ENCODE results near the gene CELSR1.

CELSR1 gene

DNA sequence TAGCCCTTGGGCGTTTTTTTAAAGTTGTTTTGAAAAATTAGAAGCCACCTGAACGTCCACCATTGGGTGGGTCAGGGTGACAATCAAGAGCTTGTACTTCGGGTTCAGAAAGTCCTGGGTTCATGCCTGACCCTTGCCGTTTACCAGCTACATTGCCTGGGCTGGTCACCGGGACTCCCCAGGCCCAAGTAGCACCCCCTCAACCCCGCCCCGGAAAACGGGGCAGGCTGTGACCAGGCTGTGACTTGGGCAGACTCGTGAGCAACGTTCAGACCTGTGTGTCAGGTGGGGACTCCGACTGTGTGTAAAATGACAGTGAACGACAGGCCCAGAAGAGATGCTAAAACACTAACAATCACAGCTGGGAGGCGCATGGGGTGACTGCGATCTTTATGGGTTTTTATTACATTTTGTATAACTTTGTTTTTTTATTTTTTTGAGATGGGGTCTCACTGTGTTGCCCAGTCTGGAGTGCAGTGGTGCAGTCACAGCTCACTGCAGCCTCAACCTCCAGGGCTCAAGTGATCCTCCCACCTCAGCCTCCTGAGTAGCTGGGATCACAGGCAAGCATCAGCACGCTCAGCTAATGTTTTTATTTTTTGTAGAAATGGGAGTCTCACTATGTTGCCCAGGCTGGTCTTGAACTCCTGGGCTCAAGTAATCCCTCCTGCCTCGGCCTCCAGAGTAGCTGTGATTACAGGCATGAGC is 145.1 kb downstream of the CELSR1 start:
- DNase-seq, result no peak

DNA sequence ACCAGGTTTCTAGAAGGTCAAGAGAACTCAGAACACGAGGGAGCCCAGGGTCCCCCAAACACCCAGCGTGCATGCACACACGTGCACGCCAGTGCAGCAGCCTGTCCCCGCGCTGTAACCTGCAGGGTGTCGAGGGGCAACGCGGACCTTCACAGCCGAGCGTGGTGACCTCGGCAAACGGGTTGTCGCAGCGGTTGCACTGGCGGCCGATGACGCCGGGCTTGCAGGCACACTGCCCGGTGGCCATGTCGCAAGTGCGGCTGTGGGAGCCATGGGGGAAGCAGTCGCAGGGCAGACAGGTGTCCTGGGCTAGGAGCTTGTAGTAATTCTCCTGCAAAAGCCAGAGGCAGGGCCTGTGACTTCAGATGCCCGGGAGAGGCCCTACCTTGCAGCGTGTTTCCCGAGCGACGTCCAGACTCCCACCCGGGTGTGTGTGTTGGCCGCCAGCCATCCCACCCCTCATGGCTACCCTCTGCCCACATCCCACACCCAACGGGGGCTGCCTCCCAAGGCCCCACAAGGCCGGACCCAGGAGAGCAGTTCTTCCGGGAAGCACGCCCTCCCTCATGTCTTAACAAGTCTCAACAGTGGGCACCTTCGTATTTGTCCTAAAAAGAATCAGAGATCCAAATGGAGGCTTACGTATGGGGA is 145.8 kb downstream of the CELSR1 start:
- no peak for DNase-seq

DNA sequence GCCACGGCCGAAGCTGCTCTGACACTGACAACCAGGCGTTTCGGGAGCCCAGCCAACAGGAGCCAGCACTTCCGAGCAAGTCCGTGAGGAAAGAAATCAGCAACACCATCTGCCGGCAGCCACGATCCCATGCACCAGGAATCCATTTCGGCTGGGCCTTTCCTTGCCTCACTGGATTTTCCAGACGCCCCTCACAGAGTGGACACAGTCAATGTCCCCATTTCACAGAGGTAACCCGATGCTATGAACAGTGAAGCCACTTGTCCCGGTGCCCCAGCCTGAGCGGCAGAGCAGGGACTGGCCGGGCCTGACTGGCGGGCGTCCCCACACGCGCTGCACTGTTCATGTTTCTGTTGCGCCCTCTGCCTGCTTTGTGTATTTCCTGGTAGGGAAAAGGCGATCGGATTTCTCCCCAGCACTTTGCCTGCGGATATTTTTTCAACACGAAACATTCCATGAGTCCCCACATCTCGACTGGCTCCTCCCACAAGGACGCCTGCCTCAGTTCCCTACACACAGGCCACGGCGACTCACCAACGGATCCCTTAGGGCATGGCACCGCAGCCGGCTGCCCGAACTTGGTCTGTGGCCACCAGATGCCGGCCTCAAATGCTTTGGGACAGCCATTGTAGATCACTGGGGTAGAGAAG is 146.6 kb downstream of the CELSR1 start:
- no peak for DNase-seq

DNA sequence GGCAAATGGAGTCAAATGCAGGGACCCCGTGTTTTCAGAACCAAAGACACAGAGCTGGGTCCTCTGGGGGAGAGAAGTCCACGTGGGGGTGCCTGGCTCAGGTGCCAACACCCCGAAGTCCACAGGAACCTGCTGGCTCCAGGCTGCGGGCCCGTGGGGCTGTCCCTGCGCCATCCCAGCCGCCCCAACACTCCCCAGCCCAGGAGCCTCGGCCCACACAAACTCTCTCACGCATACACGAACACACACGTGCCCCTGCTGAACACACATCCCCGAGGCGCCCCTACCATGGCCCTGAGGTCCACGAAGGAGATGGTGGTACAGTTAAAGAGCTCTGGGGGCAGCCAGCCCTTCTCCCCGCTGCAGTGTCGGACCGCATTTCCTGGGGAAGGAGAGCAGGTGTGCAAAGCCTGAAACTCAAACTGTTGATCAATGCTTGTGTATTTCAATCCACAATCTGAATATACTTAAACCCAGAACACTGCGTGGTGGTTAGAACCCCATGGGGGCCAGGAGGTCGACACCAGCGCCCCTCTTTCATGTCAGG is 147.2 kb downstream of the CELSR1 start:
- no peak for DNase-seq

DNA sequence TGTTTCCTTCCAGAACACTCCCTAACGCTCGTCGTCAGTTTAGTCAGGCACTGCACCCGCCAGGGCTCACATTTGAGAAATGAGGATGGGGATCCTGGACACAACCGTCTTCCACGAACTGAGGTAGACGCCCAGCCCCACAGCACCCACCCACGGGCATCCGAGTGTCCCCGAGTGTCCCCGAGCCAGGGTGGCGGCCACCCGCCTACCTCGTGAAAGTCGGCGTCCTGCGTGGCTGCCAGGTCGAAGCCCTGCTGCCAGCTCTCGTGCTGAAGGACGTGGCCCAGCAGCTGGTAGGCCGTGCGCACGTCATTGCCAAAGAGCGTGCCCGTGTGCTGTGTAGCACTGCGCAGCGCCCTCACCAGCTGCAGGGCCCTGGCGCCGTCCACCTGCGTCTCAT is 148.3 kb downstream of the CELSR1 start:
- DNase-seq, result no peak

DNA sequence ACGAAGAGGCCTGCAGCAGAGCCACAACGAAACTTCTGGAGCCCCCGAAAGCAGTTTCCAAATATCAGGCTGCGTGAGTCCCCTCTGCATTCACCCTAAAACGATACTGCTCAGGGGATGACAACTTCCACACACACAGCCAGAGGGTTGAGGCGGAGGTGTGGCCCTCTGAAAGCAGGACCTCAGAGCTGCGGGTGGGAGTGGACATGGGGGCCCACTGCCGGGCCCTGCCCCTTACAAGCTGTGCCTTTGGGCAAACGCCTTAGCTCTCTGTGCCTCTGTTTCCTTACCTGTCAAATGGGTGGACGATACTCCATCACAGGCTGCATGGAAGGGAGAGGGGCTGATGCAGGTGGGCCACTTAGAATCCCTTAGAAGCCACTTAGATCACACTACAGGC is 148.8 kb downstream of the CELSR1 start:
- DNase-seq, result no peak

DNA sequence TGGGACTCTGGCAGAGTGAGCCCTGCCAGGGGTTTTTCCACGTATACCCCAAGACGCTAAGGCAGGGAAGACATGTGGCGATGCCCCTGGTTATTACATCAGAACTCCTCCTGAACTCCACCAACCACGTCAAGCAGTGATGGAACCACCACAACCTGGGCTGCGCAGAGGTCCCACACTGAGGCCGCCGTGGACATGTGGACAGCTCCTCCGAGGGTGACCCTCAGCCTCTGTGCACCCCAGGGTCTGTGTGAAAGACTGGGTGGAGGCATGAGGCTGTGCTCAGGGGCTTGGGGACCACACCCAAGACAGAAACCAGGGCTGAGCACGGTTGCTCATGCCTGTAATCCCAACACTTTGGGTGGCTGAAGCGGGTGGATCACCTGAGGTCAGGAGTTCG is 149.7 kb downstream of the CELSR1 start:
- DNase-seq, result no peak

DNA sequence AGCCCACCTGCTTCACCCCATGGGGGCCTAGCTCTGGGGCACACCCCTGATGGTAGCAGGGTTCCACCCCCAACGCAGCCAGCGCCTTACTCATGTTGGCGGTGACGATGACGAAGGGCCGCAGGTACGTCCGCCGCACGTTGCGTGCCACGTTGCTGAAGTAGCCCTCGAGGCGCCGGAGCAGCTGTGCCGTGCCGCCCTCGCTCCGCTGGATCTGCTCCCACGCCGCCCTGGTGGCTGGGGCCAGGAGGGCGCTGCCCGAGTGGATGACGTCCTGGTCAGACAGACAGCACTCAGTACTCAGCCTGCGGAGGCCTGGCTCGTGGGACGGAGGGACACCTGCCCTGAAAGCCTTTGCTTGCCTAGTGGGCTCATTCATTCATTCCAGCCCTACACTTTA is 151.1 kb downstream of the CELSR1 start:
- no peak for DNase-seq

DNA sequence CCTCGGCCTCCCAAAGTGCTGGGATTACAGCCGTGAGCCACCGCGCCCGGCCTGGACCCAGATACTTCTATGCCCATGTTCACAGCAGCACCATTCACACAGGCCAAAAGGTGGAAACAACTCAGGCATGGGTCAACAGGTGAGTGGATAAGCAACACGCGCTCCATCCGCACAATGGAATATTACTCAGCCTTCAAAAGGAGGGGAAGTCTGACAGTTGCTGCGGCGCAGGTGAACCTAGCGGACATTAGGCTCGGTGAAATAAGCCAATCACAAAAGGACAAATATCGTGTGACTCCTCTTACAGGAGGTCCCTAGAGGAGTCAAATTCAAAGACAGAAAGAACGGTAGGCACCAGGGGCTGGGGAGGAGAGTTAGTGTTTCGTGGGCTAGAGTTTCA is 154.9 kb downstream of the CELSR1 start:
- DNase-seq, result no peak

DNA sequence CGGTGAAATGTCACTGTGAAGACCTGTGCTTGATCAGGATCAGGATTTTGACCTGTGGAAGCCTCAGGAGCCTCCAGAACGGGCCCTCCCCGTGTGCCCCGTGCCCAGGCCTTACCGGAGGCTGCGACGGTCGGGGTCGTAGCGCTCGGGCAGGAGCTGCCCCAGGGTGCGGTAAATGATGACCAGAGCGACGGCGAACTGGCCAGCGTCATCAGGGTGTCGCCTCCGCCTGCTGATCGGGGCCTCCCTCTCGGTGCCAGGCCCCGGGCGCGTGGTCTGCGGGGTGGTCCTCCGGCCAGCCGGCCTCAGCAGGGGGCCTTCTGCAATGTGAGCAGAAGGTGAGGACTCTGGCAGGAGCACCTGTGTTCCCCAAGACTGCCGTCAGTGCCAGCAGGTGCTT is 155.7 kb downstream of the CELSR1 start:
- no peak for DNase-seq

DNA sequence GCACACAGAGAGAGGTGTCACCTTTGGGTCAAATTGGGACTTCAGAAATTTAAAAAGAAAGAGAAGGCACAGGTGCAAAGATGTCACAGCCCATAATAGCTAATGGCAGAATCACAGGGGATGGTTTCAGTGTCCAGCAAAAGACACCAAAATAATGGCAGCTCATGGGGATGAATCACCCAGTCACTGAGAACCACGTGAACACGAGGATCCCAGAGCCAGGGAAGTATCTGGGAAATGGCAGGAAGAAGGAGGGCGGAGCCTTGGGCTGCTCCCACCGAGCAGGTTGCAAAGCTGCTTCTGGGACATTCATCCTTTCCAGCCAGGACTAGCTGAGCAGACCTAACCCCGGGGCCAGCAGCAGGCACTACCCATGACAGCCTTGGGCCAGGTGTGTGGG is 156.3 kb downstream of the CELSR1 start:
- DNase-seq, result no peak

DNA sequence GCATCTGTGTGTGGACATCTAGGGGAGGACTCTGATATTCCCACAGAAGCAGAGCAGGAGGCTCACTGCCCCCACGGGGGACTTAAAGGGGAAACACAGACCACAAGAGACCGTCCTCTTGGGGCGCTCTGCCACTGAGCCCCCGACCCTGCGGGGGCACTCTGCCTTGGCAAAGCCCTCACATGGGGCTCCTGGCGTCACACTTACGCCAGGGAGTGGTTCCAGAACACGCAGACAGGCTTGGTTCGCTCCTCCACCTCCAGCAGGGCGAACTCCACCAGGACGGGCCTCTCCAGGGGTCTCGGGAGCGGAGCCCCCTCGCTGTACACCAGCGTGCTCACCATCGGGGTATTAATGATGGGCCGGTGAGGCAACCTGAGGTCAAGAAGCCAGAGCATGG is 156.8 kb downstream of the CELSR1 start:
- DNase-seq, result no peak

DNA sequence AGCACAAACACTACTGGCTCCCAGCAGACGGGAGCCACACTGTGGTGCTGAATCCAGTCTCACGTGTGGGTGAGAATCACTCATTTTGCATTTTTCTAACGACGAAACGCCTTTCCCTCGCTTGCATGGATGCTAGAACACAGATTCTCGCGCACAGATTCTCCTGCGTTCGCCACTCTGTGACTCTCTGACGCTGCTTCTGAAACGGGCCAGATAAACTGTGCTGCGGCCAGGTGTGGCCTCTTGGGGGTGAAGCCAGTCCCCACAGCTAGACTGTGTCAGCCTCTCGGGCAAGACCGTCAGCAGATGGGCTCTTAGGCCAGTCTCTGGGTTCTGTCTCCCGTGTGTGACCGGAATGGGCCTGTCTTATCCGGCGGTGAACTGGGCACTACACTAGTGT is 157.4 kb downstream of the CELSR1 start:
- DNase-seq, result no peak

DNA sequence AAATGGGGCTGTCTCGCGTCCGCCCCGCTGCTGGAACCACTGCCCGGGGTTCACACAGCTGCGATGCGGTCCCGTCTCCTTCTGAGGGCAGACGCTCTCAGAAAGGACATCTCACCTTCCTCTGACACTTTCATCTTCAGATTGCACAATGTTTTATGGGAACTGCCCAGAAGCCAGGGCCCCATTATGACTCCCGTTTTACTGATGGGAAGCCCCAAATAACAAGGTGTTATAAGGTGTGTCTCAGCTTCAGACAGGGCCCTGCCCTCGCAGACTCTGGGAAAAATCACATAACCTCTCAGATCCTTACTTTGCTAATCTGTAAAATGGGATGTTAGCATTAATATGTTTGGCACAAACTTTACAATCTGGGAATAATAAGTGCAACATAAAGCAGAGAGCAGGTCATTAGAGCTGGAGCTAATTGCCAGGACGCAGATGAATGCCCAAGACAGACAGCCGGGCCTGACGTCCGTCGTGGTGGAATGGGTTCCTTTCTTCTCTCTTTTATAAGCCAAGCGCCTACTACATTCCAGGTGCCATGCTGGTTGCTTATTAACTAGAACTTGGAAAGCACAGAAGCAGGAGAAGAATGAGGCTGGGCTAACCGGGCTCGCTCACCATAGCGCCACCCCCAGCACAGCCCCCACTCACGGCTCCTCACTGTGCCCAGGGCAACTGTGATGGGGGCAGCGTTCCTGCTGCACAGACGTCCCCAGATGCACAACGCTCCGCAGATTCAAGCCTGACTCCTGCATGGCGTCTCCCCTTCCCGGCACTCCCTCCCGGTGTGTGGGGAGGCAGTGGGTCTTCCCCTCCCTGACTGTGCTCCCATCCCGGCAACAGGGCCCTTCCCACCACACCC is 158.1 kb downstream of the CELSR1 start:
- no peak for DNase-seq

DNA sequence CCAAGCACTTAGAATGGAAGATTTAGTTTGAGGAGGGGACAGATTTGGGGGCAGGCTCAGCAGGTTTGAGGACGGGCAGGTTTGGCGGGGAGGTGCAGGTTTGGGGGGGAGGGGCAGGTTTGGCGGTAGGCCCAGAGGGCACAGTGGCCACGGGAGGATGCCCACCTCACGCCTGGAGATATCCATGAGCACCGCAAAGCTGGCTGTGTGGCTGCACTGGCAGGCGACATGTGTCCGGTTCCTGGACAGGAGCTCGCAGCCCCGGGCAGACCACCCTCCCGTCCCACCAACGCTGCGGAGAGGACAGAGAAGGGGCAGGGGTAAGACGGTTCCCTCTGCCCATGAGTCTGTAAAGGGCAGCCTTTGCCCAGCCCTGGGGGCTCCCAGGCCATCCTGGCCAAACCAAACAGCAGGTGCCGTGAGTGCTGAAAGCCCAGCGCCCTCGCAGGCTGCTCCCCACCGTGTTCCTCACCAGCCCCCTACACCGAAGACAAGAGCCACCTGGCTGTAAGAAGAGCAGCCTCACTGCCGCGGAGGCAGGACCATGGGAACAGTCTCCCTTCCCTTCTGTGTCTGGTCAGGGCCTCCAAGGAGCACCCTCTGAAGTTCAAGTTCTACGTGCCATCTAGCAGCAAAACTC is 158.9 kb downstream of the CELSR1 start:
- DNase-seq, result no peak

DNA sequence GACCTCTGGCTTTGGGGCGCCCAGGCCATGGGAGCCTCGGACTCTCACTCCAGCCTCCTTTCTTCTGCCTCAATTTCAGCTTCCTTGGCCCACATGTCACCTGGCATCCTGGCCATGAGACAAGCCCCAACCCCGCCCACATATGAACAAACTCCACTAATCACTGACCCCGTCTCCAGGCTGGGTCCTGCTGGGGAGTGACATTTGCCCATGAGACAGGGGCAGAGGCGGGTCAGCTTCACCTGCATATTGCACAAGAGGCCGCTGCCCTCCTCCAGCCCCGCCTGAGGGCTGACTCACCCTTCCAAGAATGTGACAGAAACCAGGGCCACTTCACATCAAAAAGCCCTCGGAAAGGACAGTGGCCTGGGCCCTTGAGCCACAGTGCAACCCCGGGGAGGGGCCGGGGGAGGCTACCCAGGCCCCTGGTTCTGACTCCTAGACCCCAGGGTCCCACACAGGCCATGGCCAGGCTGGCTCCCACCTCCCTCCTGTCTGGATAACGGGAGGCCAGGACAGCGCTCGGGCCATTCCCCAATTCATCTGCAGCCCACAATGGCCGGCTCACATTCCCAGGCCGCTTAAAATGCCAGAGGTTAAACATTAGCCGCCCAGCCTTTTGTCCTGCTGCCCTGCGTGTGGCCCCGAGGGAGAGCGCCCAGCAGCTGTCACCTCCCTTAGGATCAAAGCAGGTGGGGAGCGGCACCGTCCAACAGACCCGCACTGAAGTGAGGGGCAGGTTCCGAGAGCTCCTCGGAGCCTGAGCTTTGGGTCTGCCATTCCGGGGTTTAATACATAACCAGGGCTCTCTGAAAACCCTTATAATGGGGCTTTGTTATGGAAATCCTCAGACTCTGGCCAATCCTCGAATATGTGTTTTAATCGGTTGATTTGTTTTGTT is 159.6 kb downstream of the CELSR1 start:
- DNase-seq, result no peak

DNA sequence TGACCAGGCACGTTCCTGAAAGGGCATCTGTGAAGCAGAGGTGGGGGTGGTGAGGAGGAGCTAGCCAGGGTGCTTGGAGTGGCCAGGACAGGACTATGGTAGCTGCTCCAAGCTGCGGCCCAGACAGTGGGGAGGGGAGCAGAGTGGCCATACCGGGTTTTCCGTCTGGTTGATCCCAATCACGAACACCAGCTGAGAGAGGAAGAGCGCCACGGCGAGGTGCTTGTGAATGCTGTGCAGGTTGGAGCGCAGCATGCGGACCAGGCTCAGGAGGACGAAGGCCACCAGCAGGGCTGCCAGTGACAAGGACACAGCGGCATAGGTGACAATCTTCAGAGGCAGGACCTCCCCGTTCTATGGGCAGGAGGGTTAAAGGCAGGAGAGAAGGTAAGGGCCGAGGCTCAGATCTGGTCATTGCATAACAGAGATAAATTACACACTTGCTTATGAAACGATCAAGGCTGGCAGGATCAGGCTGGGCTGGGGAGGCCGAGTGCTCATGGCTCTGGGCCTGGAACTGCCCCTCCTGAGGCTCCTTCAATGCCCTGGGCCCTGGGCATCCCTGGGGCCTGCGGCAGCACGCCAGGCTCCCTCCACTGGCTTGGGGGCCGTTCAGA is 160.4 kb downstream of the CELSR1 start:
- no peak for DNase-seq

DNA sequence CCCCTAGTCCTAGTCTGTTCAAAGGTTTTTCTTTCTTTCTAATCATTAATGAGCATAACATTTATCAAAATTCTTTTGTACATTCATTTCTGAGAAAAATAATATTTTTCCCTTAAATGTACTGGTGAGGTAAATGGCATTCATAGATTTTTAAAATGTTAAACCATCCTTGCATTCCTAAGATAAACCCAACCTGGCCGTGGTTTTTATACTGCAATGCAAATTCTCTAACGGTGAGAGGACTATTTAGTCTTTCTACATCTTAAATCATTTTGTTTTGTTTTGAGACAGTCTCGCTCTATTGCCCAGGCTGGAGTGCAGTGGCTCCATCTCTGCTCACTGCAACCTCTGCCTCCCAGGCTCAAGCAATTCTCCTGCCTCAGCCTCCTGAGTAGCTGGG is 161.3 kb downstream of the CELSR1 start:
- DNase-seq, result no peak

DNA sequence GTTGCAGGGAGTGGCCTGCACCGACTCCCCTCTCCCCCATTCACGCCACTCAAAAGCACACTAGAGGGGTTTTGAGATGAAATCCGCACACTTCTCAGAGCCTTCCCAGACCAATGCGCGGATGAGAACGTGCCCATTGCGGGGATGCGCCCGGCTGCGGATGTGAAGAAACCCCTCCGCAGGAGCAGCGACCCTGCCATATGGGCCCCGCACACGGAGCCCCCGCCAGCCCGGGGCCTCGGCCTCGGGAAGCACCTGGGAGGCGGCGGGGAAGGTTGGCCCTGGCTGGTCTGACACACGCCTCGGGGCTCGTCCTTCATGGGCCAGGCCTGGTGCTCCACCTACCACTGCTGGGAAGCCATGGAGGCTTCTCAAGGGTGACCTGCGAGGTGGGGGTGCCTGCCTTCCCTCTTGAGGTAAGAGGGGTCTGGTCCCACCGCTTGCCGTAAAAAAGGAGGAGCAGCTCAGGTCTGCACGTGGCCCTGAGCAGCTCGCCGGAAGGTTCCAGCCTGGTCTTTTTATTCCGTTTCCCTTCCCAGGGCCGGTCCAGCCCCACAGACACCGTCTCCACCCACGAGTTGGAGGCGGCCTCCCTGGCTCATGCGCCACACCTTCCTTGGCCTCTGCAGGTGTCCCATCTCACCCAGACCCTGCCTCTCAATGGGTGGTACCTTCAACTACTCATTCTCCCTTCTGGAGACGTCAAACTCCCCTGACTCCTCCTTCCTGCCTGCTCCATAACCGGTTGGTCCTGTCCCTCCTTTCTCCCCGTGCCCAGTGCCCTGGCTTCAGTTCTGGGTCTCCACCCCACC is 162.6 kb downstream of the CELSR1 start:
- DNase-seq, result no peak
